MM.1S (cell line): ENCODE measurements around the gene TGFBR3.

Experiments used
- DNase-seq: peaks from one replicate; pipeline ENCODE4 v3.0.0-alpha.2; 2015
- H2AFZ ChIP-seq: fragments of 300-600 bp; sonication (generic); 2 replicates; pipeline ENCODE4 v1.6.0; 2016; ENCODE audit warnings: antibody characterized with exemption, low read length
- H3F3A ChIP-seq: fragments of 300-600 bp; sonication (generic); 2 replicates; pipeline ENCODE4 v1.6.1; 2016; ENCODE audit warnings: mild to moderate bottlenecking, antibody characterized with exemption, low read length, moderate library complexity, mixed read lengths; ENCODE audit not compliant: insufficient read depth
- H3K27ac ChIP-seq: fragments of 300-600 bp; sonication (generic); 2 replicates; pipeline ENCODE4 v1.5.1; 2016; ENCODE audit warnings: mild to moderate bottlenecking, low read length
- H3K27me3 ChIP-seq: fragments of 300-600 bp; sonication (generic); replicated peaks from 2 replicates; pipeline ENCODE4 v1.6.0; 2016; ENCODE audit warnings: low read length; ENCODE audit not compliant: insufficient read depth
- H3K36me3 ChIP-seq: fragments of 300-600 bp; sonication (generic); replicated peaks from 2 replicates; pipeline ENCODE4 v1.6.1; 2016; ENCODE audit warnings: mild to moderate bottlenecking, low read length, mixed read lengths; ENCODE audit not compliant: insufficient read depth
- H3K4me1 ChIP-seq: fragments of 300-600 bp; sonication (generic); 2 replicates; pipeline ENCODE4 v1.6.1; 2016; ENCODE audit warnings: low read length, mixed read lengths
- H3K4me2 ChIP-seq: fragments of 300-600 bp; sonication (generic); 2 replicates; pipeline ENCODE4 v1.6.0; 2016; ENCODE audit warnings: low read depth, low read length
- H3K4me3 ChIP-seq: fragments of 300-600 bp; sonication (generic); 2 replicates; pipeline ENCODE4 v1.5.1; 2016; ENCODE audit warnings: low read length, mixed read lengths
- H3K79me2 ChIP-seq: fragments of 300-600 bp; sonication (generic); 2 replicates; pipeline ENCODE4 v1.6.1; 2016; ENCODE audit warnings: mixed run types, low read length, mixed read lengths
- H3K9ac ChIP-seq: fragments of 300-600 bp; sonication (generic); 2 replicates; pipeline ENCODE4 v1.6.1; 2016; ENCODE audit warnings: low read length, mixed read lengths
- H3K9me2 ChIP-seq: fragments of 300-600 bp; sonication (generic); replicated peaks from 2 replicates; pipeline ENCODE4 v1.6.1; 2016; ENCODE audit warnings: mild to moderate bottlenecking, low read length, mixed read lengths; ENCODE audit not compliant: insufficient read depth
- H3K9me3 ChIP-seq: fragments of 300-600 bp; sonication (generic); replicated peaks from 2 replicates; pipeline ENCODE4 v1.6.1; 2016; ENCODE audit warnings: mild to moderate bottlenecking, low read length, mixed read lengths; ENCODE audit not compliant: insufficient read depth
- H4K20me1 ChIP-seq: fragments of 300-600 bp; sonication (generic); 2 replicates; pipeline ENCODE4 v1.6.1; 2016; ENCODE audit warnings: mild to moderate bottlenecking, low read length, moderate library complexity, mixed read lengths; ENCODE audit not compliant: insufficient read depth
- CTCF ChIP-seq: fragments of 300-600 bp; sonication (generic); IDR thresholded peaks from 2 replicates; pipeline ENCODE4 v1.5.1; 2016; ENCODE audit warnings: antibody characterized with exemption, low read length, mixed read lengths
- EZH2 ChIP-seq: fragments of 300-600 bp; sonication (generic); optimal IDR thresholded peaks from 2 replicates; pipeline ENCODE3; 2017; ENCODE audit warnings: low read depth, mild to moderate bottlenecking, antibody characterized with exemption, low read length, mixed read lengths
- EZH2phosphoT487 ChIP-seq: fragments of 300-600 bp; sonication (generic); IDR thresholded peaks from 2 replicates; pipeline ENCODE4 v1.6.1; 2018; ENCODE audit warnings: antibody characterized with exemption, low read length

Gene TGFBR3

GRCh38 chr1:91725618-91725988 lies 160.3 kb downstream of the TGFBR3 start:
- TF ChIP-seq EZH2phosphoT487 (no peak), EZH2 (no peak), CTCF (no peak)
- H3K9me2 ChIP-seq: no peaks in the 10 kb centered on the region
- H3K27ac ChIP-seq: no peak overlapping the region
- no peak overlapping the region for H2AFZ ChIP-seq
- H3K4me3 ChIP-seq: no peak overlapping the region
- no peaks in the 10 kb centered on the region for H3K4me1 ChIP-seq
- no peaks in the 10 kb centered on the region for H3K27me3 ChIP-seq
- no peaks in the 10 kb centered on the region for H3K9me3 ChIP-seq
- H3F3A ChIP-seq: no peaks in the 10 kb centered on the region
- no peaks in the 10 kb centered on the region for H4K20me1 ChIP-seq
- H3K79me2 ChIP-seq: no peaks in the 10 kb centered on the region
- H3K9ac ChIP-seq: no peak overlapping the region
- H3K36me3 ChIP-seq: no peaks in the 10 kb centered on the region
- H3K4me2 ChIP-seq: no peak overlapping the region
- no peak for DNase-seq

GRCh38 chr1:91724644-91725043 lies 161.3 kb downstream of the TGFBR3 start:
- H3F3A ChIP-seq: no peaks in the 10 kb centered on the region
- H3K9ac ChIP-seq: no peak overlapping the region
- no peaks in the 10 kb centered on the region for H3K4me1 ChIP-seq
- no peak for DNase-seq
- no peaks in the 10 kb centered on the region for H4K20me1 ChIP-seq
- H3K27ac ChIP-seq: no peak overlapping the region
- no peak overlapping the region for H2AFZ ChIP-seq
- no peaks in the 10 kb centered on the region for H3K9me3 ChIP-seq
- no peaks in the 10 kb centered on the region for H3K9me2 ChIP-seq
- H3K4me2 ChIP-seq: no peak overlapping the region
- H3K36me3 ChIP-seq: no peaks in the 10 kb centered on the region
- TF ChIP-seq EZH2phosphoT487 (no peak), CTCF (no peak), EZH2 (no peak)
- no peak overlapping the region for H3K4me3 ChIP-seq
- H3K79me2 ChIP-seq: no peaks in the 10 kb centered on the region
- no peaks in the 10 kb centered on the region for H3K27me3 ChIP-seq

GRCh38 chr1:91724231-91724630 lies 161.7 kb downstream of the TGFBR3 start:
- Histone ChIP-seq H3K27ac (no peak overlapping the region), H4K20me1 (no peaks in the 10 kb centered on the region), H3K9me2 (no peaks in the 10 kb centered on the region), H3K4me3 (no peak overlapping the region), H3K9ac (no peak overlapping the region), H3K79me2 (no peaks in the 10 kb centered on the region), H3F3A (no peaks in the 10 kb centered on the region), H3K36me3 (no peaks in the 10 kb centered on the region), H3K4me1 (no peaks in the 10 kb centered on the region), H3K9me3 (no peaks in the 10 kb centered on the region), H3K27me3 (no peaks in the 10 kb centered on the region), H2AFZ (no peak overlapping the region), H3K4me2 (no peak overlapping the region)
- no peak for DNase-seq
- TF ChIP-seq CTCF (no peak), EZH2 (no peak), EZH2phosphoT487 (no peak)

- Histone ChIP-seq H3K4me1 (no peaks in the 10 kb centered on the region), H3K4me2 (no peak overlapping the region), H3F3A (no peaks in the 10 kb centered on the region), H3K27ac (no peak overlapping the region), H4K20me1 (no peaks in the 10 kb centered on the region), H3K79me2 (no peaks in the 10 kb centered on the region), H3K36me3 (no peaks in the 10 kb centered on the region), H3K9me2 (no peaks in the 10 kb centered on the region), H2AFZ (no peak overlapping the region), H3K9ac (no peak overlapping the region), H3K9me3 (no peaks in the 10 kb centered on the region), H3K4me3 (no peak overlapping the region), H3K27me3 (no peaks in the 10 kb centered on the region)
- TF ChIP-seq EZH2 (no peak), EZH2phosphoT487 (no peak), CTCF (no peak)
- DNase-seq: no peak
Observed at GRCh38 chr1:91720044-91720443, 165.9 kb downstream of the TGFBR3 start.
